Subcutaneous adipose tissue (tissue), 4 donors: ENCODE measurements around the gene TBX15. TPM values are rescaled to one million over a fixed set of nuclear protein-coding genes. Genes with fewer than 3 reads are reported as not detected.

Experiments
- total RNA-seq, 4 donors: library from RNA; depleted of rRNA; stranded (reverse); fragments of >200 nt; gene quantifications; one replicate each; pipeline ENCODE4 v1.1.0, GENCODE V29; 2016
- TF ChIP-seq, protein P1 (sequence below): fragments of 450-650 bp; IDR thresholded peaks from one replicate; pipeline ENCODE4 v1.5.1; 2016; ENCODE audit warnings: low read depth, mild to moderate bottlenecking, control low read depth, antibody characterized with exemption, moderate library complexity

TBX15 gene
- total RNA-seq, result 100 to 1,000 TPM in 1 of 4 donors, 10 to 100 TPM in 3; 68.9 to 102 (median 77.0) TPM

DNA sequence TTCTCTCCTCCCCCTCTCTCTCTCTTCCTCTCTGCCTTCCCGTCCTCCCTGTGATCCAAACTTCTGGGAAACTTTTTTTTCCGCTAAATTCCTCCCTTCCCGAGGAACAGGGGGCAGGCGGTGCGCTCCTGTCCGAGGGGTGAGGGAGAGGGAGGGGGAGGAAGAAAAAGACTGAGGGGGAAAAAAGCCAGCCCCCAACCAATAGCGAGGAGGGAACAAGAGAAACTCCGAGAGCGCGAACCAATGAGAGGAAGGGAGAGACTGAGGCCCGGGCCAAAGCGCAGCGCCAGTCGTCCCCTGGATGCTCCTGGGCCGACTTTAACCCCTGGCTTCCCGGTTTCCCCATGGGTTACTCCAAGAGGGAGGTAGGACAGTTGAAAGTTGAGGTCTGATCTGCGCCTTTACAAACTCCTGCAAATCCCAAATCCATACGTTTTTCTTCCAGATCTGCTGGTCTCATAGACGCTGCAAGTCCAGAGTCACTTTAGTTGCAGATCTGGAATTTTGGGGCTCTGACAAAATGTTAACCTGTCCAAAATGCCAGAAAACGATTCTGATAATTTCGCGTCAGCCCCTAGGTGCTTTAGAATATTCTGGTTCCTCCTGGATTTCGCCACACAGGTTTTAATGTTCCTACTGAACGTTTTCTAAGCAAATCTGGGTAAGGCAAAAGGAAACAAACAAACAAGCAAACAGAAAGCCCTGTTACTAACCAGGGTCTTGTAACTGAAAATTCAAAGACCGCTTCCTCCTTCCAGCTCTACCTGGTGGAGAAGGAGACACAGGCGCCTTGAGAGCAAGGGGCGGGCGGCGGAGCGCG is at the start of gene TBX15:
Gene TBX15, minus strand, starts transcription at position 158 of the 820 bp plus-strand sequence. CDS start 548 bp downstream, outside the sequence.
- TF ChIP-seq, protein P1, sequence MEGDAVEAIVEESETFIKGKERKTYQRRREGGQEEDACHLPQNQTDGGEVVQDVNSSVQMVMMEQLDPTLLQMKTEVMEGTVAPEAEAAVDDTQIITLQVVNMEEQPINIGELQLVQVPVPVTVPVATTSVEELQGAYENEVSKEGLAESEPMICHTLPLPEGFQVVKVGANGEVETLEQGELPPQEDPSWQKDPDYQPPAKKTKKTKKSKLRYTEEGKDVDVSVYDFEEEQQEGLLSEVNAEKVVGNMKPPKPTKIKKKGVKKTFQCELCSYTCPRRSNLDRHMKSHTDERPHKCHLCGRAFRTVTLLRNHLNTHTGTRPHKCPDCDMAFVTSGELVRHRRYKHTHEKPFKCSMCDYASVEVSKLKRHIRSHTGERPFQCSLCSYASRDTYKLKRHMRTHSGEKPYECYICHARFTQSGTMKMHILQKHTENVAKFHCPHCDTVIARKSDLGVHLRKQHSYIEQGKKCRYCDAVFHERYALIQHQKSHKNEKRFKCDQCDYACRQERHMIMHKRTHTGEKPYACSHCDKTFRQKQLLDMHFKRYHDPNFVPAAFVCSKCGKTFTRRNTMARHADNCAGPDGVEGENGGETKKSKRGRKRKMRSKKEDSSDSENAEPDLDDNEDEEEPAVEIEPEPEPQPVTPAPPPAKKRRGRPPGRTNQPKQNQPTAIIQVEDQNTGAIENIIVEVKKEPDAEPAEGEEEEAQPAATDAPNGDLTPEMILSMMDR, result no peak

DNA sequence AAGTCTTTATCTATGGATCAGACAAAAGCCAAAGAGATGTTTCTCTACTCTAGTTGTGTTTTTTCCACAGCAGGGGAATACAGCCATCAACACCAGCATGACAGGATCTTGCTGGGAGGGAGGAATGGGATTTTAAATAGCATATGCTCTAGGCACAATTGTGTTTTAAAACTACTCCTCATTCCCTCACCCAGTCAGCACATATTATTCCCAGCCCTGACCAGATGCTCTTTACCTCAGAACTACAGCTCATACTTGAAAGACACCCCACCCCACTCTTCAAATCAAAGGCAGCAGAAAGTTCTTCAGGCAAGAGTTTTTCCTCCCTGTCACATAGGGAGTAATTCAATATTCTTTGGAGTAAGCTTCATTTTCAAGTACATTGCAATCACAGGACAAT is 46.2 kb upstream of the TBX15 start:
- TF ChIP-seq, protein P1, result no peak

DNA sequence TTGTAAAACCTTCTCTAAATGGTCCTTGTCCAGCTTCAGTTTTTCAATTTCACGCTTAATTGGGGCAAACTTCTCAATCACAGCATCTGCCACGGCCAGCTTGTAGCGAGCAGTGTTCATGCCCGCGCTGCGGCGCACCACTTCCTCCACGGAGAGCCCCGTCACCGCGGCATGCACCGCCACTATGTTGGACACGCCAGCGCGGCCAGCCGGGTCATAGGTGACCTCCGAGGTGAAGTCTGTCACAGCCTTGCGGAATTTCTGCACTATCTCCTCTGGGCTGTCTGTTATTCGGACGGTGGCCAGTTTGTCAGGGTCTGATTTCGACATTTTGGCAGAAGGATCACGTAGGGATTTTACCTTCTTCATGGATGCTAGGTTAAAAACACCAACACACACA is 44.8 kb upstream of the TBX15 start:
- TF ChIP-seq, protein P1, result no peak

GRCh38 chr1:119027759-119028158 is 39.6 kb upstream of the TBX15 start:
- TF ChIP-seq, protein P1, result no peak

DNA sequence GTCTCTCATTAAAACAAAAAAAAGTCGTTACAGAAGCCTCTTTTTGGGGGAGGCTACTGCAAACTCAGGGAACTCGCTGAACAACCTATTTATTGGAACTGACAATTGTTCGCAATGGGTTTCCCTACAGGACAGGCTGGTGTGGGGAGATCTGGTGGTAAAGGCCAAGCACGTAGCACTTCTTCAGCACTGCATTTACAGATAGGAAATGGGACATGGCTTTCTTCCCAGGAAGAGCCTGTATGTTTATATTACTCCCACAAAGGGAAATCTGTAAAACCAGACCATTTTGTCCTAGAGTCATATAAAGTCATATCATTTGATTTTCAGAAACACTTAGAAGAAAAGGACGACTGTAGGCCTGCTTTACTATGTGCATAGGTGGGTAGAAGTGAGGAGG is 38.8 kb upstream of the TBX15 start:
- TF ChIP-seq, protein P1, result no peak

DNA sequence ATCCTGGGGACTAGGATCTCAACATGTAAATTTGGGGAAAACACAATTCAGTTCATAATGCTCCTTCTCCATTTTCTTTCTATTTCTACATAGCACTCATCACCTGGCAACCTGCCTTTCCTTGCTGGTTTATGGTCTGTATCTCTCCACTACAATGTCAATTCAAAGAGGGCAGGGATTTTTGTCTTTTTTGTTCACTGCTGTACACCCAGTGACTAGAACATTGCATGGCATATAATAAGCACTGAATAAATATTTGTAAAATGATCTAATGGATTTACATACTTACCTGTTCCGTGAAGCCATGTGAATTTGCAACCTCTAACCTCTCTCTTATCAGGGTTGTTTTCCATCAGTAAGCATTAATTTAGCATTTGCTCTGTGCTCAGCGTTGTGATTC is 27.4 kb upstream of the TBX15 start:
- TF ChIP-seq, protein P1, result no peak

- TF ChIP-seq, protein P1, result no peak
Measured at GRCh38 chr1:119012383-119012782, 24.2 kb upstream of the TBX15 start.
